Lower leg skin (tissue), 3 donors: ENCODE data around the gene LRRC32.

ENCODE experiments used
- CTCF ChIP-seq, 3 donors: fragments of 450-650 bp; IDR thresholded peaks; one replicate each; pipeline ENCODE4 v1.5.1; 2016; ENCODE audit warnings: antibody characterized with exemption in 3 of 3, mild to moderate bottlenecking in 3 of 3, moderate library complexity in 2 of 3
- POLR2A ChIP-seq, 2 donors: fragments of 450-650 bp; IDR thresholded peaks; one replicate each; pipeline ENCODE4 v1.6.1; 2016 to 2017; ENCODE audit warnings: antibody characterized with exemption in 2 of 2, mild to moderate bottlenecking in 1 of 2, moderate library complexity in 1 of 2

- TF ChIP-seq CTCF (IDR thresholded peaks at IDR 0.05) (no peak), POLR2A (IDR thresholded peaks at IDR 0.05) (no peak)
These were observed 19.0 kb upstream of the LRRC32 start for GRCh38 chr11:76689313-76690260.
